ENCODE data around the gene THOC6. TPM values are rescaled to one million over a fixed set of nuclear protein-coding genes. Genes with fewer than 3 reads are reported as not detected.

Gene THOC6
- total and polyA plus RNA-seq, 4 donors: 10.8 to 14.8 (median 11.7) TPM

DNA sequence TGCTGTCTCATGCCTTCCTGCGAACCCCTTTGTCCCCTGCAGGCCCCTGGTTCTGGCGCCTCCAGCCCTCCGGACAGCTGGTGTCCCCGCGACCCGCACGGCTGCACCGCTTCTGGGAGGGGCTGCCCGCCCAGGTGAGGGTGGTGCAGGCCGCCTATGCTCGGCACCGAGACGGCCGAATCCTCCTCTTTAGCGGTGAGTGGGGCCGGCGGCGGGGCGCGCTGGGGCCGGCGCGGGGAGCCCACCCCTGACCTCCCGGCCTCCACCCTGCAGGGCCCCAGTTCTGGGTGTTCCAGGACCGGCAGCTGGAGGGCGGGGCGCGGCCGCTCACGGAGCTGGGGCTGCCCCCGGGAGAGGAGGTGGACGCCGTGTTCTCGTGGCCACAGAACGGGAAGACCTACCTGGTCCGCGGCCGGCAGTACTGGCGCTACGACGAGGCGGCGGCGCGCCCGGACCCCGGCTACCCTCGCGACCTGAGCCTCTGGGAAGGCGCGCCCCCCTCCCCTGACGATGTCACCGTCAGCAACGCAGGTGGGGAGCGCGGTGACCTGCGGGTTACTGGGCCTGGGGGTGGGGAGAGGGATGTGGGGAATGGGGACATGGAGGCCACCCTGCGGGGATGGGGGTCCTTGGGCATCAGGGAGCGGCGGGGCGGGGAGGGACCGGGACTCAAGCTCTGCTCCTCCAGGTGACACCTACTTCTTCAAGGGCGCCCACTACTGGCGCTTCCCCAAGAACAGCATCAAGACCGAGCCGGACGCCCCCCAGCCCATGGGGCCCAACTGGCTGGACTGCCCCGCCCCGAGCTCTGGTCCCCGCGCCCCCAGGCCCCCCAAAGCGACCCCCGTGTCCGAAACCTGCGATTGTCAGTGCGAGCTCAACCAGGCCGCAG lies 34.5 kb downstream of the THOC6 start:
- no peaks in the 10 kb centered on the region for H3K9me3 ChIP-seq (ENCODE audit: control insufficient read depth in 4 of 4, low read length in 3 of 4)
- DNase-seq (ENCODE audit: low spot score): no peak
- H3K27ac ChIP-seq (ENCODE audit: low read depth in 1 of 2, low read length in 2 of 2): peak overlapping the region; percentile 5 to 86
- H3K4me1 ChIP-seq (ENCODE audit: control insufficient read depth in 4 of 4, insufficient read depth in 4 of 4, low read length in 3 of 4): peaks cover 6 to 18% (median 18%) of the 10 kb centered on the region in 4 donors
- peak overlapping the region; percentile 8 to 89 (median 65) for H3K4me3 ChIP-seq (ENCODE audit: low read depth in 1 of 3, low read length in 3 of 3)
- H3K9ac ChIP-seq (ENCODE audit: low read depth in 1 of 2, low read length in 2 of 2): peak overlapping the region in 1 of 2 donors; percentile 69
- H3K27me3 ChIP-seq (ENCODE audit: control insufficient read depth in 4 of 4, insufficient read depth in 4 of 4, low read length in 3 of 4): no peaks in the 10 kb centered on the region
- TF ChIP-seq EGR1 (IDR thresholded peaks at IDR 0.05; ENCODE audit: low read depth in 2 of 2) (no peak), YY1 (IDR thresholded peaks at IDR 0.05) (no peak), SP1 (IDR thresholded peaks at IDR 0.05) (no peak), JUND (IDR thresholded peaks at IDR 0.05) (no peak), ZBTB33 (IDR thresholded peaks at IDR 0.05) (no peak), FOXA2 (IDR thresholded peaks at IDR 0.05) (no peak)
- TF ChIP-seq, protein P1, sequence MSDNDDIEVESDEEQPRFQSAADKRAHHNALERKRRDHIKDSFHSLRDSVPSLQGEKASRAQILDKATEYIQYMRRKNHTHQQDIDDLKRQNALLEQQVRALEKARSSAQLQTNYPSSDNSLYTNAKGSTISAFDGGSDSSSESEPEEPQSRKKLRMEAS (IDR thresholded peaks at IDR 0.05): no peak
- TF ChIP-seq, protein P2, sequence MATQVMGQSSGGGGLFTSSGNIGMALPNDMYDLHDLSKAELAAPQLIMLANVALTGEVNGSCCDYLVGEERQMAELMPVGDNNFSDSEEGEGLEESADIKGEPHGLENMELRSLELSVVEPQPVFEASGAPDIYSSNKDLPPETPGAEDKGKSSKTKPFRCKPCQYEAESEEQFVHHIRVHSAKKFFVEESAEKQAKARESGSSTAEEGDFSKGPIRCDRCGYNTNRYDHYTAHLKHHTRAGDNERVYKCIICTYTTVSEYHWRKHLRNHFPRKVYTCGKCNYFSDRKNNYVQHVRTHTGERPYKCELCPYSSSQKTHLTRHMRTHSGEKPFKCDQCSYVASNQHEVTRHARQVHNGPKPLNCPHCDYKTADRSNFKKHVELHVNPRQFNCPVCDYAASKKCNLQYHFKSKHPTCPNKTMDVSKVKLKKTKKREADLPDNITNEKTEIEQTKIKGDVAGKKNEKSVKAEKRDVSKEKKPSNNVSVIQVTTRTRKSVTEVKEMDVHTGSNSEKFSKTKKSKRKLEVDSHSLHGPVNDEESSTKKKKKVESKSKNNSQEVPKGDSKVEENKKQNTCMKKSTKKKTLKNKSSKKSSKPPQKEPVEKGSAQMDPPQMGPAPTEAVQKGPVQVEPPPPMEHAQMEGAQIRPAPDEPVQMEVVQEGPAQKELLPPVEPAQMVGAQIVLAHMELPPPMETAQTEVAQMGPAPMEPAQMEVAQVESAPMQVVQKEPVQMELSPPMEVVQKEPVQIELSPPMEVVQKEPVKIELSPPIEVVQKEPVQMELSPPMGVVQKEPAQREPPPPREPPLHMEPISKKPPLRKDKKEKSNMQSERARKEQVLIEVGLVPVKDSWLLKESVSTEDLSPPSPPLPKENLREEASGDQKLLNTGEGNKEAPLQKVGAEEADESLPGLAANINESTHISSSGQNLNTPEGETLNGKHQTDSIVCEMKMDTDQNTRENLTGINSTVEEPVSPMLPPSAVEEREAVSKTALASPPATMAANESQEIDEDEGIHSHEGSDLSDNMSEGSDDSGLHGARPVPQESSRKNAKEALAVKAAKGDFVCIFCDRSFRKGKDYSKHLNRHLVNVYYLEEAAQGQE (IDR thresholded peaks at IDR 0.05): no peak
- H3K36me3 ChIP-seq (ENCODE audit: control insufficient read depth in 4 of 4, insufficient read depth in 3 of 4, low read depth in 1 of 4, low read length in 3 of 4): peaks cover 0 to 2% (median 0%) of the 10 kb centered on the region in 4 donors
- WGBS: 11% methylated on average over 77 of the region's 77 CpGs

GRCh38 chr16:3059041-3059722 lies 35.3 kb downstream of the THOC6 start:
- no peaks in the 10 kb centered on the region for H3K36me3 ChIP-seq (ENCODE audit: control insufficient read depth in 4 of 4, insufficient read depth in 3 of 4, low read depth in 1 of 4, low read length in 3 of 4)
- H3K9me3 ChIP-seq (ENCODE audit: control insufficient read depth in 4 of 4, low read length in 3 of 4): no peaks in the 10 kb centered on the region
- H3K27me3 ChIP-seq (ENCODE audit: control insufficient read depth in 4 of 4, insufficient read depth in 4 of 4, low read length in 3 of 4): no peaks in the 10 kb centered on the region
- peak overlapping the region; percentile 86 to 89 for H3K27ac ChIP-seq (ENCODE audit: low read depth in 1 of 2, low read length in 2 of 2)
- peak overlapping the region; percentile 2 to 69 for H3K9ac ChIP-seq (ENCODE audit: low read depth in 1 of 2, low read length in 2 of 2)
- peaks cover 6 to 18% (median 18%) of the 10 kb centered on the region in 4 donors for H3K4me1 ChIP-seq (ENCODE audit: control insufficient read depth in 4 of 4, insufficient read depth in 4 of 4, low read length in 3 of 4)
- peak overlapping the region; percentile 21 to 89 (median 65) for H3K4me3 ChIP-seq (ENCODE audit: low read depth in 1 of 3, low read length in 3 of 3)
- DNase-seq (ENCODE audit: low spot score): peak; percentile 83
- TF ChIP-seq, protein P3, sequence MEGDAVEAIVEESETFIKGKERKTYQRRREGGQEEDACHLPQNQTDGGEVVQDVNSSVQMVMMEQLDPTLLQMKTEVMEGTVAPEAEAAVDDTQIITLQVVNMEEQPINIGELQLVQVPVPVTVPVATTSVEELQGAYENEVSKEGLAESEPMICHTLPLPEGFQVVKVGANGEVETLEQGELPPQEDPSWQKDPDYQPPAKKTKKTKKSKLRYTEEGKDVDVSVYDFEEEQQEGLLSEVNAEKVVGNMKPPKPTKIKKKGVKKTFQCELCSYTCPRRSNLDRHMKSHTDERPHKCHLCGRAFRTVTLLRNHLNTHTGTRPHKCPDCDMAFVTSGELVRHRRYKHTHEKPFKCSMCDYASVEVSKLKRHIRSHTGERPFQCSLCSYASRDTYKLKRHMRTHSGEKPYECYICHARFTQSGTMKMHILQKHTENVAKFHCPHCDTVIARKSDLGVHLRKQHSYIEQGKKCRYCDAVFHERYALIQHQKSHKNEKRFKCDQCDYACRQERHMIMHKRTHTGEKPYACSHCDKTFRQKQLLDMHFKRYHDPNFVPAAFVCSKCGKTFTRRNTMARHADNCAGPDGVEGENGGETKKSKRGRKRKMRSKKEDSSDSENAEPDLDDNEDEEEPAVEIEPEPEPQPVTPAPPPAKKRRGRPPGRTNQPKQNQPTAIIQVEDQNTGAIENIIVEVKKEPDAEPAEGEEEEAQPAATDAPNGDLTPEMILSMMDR (IDR thresholded peaks at IDR 0.05; ENCODE audit: low read depth, low read length, missing input control): peak; percentile 94
- no peak for TF ChIP-seq ZBTB33 (IDR thresholded peaks at IDR 0.05)
- peak; percentile 79 to 83 for TF ChIP-seq RAD21 (IDR thresholded peaks at IDR 0.05)
- TF ChIP-seq HNF4A (conservative IDR thresholded peaks at IDR 0.05): peak in 1 of 2 donors; percentile 46
- TF ChIP-seq NR2F2 (IDR thresholded peaks at IDR 0.05): peak; percentile 48
- peak; percentile 79 for TF ChIP-seq SP1 (IDR thresholded peaks at IDR 0.05)
- peak; percentile 77 for TF ChIP-seq RXRA (IDR thresholded peaks at IDR 0.05)
- no peak for TF ChIP-seq EGR1 (IDR thresholded peaks at IDR 0.05; ENCODE audit: low read depth in 2 of 2)
- TF ChIP-seq FOXA1 (IDR thresholded peaks at IDR 0.05): no peak
- TF ChIP-seq JUND (IDR thresholded peaks at IDR 0.05): no peak
- TF ChIP-seq, protein P1 (IDR thresholded peaks at IDR 0.05): no peak
- TF ChIP-seq, protein P2 (IDR thresholded peaks at IDR 0.05): peak; percentile 48
- TF ChIP-seq YY1 (IDR thresholded peaks at IDR 0.05): no peak
- under 1% methylated on average over 67 of the region's 67 CpGs for WGBS
